Amniotic stem cell (primary cell): ENCODE results near the gene CRTAC1.

ENCODE experiments used
- DNase-seq: peaks from one replicate; lab custom pipeline; 2025; lab: John Stamatoyannopoulos, UW

CRTAC1 gene, protein sequence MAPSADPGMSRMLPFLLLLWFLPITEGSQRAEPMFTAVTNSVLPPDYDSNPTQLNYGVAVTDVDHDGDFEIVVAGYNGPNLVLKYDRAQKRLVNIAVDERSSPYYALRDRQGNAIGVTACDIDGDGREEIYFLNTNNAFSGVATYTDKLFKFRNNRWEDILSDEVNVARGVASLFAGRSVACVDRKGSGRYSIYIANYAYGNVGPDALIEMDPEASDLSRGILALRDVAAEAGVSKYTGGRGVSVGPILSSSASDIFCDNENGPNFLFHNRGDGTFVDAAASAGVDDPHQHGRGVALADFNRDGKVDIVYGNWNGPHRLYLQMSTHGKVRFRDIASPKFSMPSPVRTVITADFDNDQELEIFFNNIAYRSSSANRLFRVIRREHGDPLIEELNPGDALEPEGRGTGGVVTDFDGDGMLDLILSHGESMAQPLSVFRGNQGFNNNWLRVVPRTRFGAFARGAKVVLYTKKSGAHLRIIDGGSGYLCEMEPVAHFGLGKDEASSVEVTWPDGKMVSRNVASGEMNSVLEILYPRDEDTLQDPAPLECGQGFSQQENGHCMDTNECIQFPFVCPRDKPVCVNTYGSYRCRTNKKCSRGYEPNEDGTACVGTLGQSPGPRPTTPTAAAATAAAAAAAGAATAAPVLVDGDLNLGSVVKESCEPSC

DNA sequence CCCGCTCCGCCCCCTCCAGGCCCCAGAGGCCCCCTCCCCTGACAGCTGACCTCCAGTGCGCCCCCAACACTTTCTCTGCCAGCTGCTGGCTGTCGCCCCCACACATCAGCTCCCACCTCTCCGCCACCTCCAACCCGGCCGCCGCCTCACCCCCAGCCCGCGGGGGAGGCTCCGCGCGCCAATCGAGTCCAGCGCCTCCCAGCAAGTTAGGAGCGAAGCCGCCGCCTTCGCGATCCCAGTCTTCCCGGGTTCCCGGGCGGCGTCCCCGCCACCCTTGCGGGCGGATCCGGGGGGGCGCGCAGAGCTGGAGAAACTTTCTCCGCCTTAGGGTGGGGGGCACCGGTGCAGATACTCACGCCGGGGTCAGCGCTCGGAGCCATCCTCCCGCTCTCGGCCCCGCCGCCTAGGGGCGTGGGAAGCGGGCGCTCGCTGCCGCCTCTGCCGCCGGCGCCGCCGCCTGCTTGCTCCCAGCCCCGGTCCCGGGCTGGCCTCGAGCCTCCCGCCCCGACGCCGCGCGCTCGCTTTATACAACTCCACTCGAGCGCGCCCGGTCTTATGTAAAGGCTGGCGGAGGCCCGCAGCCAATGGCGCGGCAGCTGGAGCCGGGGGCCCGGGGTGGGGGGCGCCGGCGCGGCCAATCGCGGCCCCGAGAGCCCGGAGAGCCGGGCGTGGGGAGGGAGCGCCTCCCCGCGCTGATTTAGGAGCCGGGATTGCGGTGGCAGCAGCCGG lies at the start of gene CRTAC1:
Gene CRTAC1 (minus strand): TSS at position 529 of the 729 bp plus-strand sequence. CDS start 149 bp downstream, at position 380.
- no peak for DNase-seq

DNA sequence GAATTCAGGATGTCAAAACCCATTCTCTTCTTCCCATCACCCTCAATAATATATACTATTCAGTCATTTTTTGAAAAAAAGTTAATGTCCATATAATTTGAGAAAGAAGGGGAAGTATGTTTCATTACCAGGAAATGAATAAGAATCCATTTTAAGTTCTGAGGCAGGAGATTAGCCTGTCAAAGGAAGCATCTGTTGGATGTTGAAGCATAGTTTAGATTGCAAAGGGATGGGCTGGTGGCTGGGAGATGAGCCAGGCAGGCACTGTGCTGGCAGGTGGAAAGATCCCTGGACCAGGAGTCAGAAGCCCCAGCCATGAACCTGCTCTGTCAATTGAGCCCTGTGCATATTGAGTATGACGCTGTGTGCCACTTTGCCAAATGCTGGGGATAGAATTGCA lies 48.4 kb upstream of the CRTAC1 start:
- DNase-seq = no peak

DNA sequence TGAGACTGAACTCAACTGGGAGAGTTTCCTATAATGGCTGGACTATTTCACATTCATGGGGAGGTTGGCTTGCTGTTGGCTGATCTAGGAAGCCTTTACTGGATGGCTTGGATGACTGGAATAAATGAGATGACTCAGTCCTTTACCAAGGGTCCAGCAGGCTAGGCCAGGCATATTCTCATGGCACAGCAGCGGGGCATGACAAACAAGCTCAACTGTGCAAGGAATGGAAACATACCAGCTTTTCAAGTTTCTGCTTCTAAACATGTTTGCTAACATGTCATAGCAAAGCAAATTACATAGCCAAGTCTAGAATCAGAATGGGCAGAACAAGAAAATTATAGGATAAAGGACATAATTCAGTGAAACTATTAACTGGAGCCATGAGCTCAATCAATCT lies 46.8 kb upstream of the CRTAC1 start:
- no peak for DNase-seq

DNA sequence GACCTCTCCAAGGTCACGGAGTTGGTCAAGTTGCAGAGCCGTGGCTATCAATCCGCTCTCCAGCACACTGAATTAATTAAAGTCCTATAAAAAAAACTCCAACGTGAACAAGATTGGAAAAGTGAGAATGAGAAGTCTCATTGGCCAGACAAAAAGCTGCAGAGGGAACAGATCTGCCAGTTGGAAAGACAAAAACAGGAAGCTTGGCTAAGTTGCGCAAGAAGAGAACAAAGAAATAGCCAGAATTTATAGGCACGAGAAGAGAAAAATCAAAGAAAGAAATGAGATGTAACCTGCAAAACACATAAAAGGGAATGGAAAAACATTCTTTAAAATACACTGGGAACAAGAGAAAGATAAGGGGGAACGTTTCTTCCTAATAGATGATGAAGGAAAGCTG lies 45.7 kb upstream of the CRTAC1 start:
- no peak for DNase-seq

DNA sequence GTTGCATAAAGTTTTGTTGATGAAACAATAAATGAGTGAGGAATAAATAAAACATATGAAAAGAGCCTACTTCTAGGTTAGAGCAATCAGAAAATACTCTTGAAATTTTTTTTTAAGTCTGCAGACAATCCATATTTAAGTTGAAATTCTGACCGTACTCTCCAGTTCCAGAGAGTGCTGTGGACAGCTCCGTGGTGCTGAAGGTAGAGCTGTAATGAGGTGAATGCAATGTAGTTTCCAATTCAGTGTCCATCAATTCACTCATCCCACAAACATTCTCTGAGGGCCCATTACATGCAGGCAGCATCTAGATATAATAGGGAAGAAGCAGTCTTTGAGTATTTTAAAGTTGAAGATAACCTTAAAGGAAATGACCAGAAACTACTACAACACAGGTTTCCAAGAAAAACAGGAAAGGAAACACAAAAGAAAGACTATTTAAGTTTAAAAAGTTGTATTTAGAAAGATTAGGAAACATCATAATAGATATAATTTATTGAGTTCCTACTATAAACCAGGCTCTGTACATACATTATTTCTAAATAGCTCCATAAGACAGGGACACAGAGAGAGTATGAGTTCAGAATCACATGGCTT lies 44.0 kb upstream of the CRTAC1 start:
- no peak for DNase-seq

DNA sequence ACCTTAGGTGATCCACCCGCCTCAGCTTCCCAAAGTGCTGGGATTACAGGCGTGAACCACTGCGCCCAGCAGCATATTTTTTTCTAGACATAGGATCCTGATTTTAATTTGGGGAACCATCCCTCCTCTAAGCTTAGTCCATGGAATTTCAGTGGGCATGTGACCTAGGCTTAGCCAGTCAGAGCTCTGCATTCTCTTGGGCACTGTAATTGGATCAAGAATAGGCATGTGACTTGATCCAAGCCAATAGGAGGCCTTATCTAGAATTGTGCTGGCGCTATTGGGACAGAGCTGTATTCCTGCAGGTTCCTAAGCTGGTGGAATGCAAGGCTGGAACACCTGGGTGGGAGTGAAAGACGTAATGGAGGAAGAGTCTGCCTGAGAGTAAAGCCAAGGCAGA lies 36.7 kb upstream of the CRTAC1 start:
- no peak for DNase-seq

DNA sequence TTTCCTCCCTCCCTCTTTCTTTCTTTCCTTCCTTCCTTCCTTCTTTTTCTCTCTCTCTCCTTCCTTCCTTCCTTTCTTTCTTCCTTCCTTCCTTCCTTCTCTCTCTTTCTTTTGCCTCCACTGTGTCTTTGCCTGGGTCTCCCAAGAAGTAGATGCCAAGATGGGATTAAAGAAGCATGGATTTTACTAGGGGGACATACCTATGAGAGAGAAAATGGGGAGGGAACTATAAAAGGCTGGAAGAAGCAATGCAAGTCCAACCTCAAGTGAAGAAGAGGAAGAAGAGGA lies 33.3 kb upstream of the CRTAC1 start:
- DNase-seq = no peak

DNA sequence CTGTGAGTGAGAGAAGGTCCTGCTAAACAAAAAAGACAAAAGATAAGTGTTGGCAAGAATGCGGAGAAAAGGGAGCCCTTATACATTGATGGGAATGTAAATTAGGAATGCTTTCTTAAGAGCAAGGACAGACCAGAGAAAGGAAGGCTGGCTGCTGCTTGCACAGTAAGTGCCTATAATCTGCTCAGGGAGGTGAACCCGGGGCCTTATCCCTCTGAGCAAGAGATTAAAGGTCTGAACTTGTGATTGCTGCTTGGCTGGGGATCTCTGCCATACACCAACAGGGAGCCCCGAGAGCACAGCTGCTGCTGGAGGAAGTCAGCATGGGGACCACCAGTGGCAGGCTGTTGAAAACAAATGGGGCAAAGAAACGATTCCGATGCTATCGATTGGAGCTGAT lies 32.0 kb upstream of the CRTAC1 start:
- DNase-seq = no peak

DNA sequence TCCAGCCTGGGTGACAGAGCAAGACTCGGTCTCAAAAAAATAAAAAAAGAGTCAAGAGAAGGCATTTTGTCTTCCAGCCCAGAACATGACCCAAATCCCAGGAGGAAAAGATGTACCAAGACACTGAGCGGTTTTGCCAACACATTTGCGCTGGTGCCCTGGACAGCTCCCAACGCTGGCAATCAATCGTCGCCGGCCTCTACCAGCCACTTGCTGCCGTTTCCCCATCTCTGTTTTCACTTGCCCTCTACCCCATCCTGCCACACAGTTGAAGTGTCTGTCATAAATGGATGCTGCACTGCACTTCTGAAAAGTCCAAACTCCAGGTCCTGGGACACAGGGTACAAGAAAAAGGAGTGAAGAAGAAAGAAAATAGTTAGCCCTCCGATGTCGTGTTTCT lies 29.7 kb upstream of the CRTAC1 start:
- no peak for DNase-seq

DNA sequence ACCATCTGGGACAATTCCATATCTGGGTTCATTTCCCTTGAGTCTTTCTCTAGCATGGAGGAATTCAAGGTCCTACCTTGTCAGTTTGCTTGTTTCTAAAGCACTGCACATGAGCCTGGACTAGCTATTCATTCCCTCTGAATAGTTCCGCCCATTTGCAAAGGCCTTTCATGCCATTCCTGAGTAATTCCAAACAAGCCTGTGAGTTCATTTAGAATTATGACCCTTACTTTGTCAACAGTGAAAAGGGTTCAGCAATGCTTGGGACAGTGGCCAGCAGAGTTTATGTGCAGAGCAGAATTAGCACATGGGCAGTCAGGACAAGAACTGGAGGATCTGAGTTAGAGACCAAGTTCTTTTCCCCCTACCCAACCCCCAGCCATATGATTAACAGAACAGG lies 27.9 kb upstream of the CRTAC1 start:
- no peak for DNase-seq

DNA sequence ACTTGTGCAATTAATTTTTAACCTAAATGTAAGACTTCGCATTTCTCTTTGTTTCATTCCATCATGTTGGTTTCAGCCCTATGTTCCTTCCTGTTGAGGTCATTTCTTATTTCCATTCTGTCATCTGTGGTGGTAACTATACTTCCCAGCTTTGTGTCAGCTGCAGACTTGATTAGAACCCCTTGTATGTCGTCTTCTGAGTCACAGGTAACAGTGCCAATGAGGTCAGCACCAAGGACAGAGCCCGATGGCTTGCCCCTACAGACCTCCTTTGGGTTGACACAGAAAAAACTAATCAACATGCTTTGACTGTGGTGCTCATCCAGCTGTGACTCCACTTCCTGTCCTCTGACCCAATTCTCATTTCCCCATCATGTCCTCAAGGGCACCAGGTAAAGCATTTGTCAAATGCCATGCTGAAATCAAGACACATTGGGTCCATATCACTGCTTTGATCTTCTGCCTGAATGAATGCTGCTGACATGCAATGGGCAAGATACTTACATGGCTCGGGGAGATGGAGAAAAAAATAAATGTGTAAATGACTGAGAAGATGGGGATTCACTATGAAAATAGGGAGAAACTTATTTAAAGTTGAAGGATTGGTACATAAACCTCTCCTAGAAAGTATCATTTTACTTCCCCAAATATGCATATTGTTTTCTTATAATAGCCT lies 25.6 kb upstream of the CRTAC1 start:
- DNase-seq = no peak

DNA sequence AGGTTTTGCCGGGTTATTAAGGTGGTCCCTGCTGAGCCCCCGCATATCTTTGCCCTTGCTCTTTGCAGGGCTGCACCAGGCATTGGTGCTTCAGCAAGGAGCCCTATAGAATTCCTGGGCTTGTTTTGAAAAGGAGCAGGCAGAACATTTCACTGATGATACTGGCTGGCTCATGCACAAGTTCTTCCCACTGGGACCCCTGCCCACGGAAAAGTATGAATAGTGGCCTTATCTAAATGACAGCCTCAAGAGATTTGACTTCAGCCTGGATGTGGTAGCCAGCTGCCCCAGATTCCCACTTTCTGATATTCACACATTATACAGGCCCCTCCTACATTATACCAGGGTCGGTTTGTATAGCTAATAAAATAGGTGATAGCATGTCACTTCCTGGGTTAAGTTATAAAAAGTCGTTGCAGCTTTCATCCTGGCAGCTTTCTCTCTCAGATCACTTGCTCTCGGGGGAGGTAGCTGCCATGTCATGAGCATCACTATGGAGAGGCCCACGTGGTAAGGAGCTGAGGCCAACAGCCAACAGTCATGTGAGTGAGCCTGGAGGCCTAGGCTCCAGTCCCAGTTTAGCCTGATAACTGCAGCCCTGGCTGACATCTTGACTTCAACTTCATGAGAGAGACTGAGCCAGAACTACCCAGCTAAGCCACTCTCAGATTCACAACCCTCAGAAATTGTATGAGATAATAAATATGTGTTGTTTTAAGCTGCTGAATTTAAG lies 16.8 kb upstream of the CRTAC1 start:
- no peak for DNase-seq

DNA sequence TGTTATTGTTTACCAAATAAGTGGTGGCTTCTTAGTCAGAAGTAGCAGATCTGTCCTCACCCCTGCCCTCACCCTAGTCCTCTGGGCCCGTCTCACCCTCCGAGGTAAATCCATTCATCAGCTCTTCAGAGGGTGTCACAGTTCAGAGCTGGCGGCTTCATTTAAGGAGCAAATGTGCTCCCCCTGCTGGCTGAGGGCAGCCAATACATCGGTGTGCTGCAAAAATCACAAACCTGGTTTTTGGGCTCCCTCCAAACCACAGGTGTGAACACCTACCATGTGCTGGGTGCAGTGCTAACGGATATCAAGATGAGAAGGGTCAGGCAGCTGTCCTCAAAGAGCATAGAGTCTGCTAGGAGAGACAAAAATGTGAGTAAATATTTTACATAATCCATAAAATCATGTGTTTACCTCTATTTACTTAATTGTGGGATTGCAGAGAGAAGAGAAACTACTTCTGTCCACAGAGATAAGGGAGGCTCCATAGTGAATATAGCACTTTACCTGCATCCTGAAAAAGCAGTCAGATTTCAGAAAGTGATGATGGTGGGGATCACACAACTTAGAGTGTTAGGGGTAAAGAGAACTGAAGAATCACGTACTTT lies 15.5 kb upstream of the CRTAC1 start:
- DNase-seq = peak; percentile 45

DNA sequence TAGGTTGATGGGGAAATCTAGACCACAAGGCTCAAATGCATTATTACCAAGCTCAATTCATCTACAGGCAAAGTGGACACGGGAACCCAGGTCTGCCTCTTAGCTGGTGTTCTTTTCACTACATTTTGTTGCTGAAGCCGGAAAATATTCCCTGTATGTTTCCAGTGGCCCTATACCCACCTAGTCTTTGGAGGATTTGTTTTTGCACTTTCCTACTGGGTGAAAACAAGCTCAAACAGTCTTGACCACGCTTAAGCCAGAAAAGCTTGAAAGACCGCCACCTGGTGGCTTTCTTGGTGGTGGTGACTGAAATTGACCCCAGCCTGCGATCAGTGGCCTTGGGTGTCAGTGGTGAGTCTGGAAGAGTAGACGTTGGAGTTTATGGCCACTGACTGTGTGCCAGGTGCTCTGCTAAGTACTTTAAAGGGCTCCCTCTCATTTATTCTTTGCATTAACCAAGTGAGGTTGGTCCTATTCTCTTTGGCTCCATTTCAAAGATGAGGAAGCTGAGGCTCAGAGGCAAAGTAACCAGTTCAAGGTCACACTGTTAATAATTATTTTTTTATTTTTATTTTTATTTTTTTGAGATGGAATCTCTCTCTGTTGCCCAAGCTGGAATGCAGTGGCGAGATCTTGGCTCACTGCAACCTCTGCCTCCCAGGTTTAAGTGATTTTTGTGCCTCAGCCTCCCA lies 11.1 kb upstream of the CRTAC1 start:
- DNase-seq = no peak

DNA sequence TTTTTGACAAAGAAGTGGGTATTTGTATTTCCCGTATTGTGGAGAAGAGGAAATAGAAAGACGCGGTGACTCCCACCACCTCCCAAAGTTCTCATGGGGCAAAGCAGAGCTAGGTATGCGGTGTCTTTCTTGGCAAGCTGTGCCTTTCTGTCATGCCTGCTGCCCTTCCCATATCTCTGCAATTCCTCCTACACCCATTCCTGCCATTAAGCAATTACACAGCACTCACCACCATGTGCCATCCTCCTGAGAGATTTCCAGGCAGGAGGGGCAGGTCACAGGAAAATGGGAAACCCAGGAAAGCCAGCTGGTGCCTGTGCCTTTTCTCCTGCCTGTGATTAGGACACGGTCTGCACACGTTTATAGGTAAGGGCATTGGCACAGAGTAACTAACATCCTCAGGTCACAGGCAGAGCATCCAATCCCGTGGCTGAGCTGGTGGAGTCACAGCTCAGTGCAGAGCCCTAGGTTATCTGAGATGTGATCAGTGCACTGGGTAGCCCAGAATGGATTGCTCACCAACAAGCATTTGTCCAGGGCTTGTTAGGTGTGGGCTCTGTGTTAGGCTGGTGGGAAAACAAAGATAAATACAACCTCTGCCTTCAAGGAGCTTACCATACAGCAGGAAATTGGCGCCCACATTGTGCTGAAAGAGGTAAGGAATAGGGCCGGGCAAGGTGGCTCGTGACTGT lies 9.4 kb upstream of the CRTAC1 start:
- DNase-seq = no peak

DNA sequence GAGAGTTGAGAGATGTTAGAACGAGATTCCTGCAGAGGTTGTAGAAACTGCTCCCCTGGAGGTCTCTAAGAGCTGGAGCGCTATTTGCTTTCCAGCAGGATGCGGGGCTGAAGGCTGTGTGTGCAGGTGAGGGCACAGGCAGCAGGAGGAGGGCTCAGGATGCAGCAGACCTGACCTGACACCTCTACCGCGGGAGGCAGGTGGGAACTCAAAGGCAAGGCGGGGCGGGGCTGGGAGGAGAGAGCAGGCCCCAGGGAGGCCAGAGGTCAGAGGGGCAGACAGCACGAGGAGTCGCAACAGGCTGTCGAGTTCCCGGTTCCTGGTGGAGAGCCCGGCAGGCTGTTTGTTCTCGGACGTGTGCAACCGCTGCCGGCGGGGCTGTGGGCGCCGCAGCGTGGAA lies 7.9 kb upstream of the CRTAC1 start:
- no peak for DNase-seq

DNA sequence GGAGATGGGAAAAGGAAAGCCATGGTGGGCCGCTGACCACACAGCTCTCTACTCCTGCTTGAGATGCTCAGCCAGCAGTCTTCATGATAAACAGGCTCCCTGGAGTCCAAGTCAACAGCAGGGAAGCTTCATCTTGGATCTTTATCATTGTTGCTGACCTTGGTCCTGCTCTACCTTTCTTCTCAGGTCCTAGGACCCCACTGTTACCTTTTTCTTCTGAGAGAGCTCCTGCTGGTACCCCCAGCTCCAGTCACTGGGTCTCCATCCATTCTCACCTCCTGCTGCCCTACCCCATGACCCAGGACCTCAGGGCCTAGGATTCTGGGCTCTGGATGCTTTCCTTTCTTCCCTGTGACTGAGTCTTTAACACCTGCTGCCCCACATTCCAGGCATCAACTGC lies 5.2 kb upstream of the CRTAC1 start:
- no peak for DNase-seq

DNA sequence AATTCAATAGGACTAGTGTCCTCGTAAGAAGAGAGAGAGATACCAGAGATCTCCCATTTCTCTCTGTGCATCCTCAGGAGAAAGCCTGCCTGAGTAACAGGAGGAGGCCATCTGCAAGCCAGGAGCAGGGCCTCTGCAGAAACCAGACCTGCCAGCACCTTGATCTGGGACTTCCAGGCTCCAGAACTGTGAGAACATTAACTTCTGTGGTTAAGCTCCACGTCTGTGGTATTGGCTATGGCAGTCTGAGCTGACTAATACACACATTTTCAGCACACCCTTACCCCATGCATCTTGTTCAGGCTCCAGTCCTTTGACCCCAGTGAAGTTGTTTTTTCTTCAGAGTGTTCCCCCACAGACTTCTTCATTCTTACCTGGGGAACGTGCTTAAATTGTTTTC lies 3.1 kb upstream of the CRTAC1 start:
- no peak for DNase-seq

DNA sequence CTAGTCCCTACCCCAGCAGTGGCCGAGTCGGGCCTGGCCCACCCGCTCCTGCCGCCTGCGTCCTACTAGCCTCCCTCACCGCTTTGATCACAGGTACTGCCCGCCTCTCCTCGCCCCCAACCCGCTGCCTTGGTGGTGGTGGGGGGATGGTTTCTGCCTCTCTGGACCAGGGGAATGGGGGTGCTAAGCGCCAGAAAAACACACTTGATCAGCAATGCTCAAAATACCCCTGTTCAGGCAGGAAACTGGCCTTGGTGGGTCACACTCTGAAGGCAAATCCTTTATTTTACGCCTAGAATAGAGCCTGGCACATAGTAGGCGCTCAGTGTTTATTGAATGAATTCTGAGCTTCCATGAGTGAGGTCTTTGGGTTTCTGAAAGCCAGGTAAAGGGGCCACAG lies 1.0 kb upstream of the CRTAC1 start:
- DNase-seq = no peak

DNA sequence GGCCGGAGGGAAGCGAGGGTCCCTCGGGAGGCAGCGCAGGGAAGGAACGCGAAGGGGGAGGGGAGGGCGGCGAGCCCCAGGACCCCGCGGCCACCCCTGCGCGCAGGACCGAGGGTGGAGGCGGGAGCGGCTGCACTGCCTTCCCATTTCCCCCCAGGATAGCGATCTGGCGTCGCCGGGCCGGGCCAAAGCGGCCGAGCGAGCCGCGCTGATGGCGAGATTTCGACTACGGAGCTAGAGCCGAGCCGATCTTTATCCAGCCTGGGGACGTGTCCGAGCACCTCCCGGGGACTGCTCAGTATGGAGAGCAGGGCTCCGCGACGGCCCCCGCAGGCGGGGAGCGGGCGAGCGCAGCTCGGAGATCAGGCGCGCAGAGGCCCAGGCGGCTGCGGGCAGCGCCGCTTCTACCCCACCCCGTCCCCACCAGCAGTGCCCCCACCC lies 590 bp upstream of the CRTAC1 start:
- DNase-seq = no peak
